IMR-90 (cell line): ENCODE results near the gene RGSL1. TPM values are rescaled to one million over a fixed set of nuclear protein-coding genes. Genes with fewer than 3 reads are reported as not detected.

Experiments used
- ATAC-seq: fragments of 200-7000 bp; cut with Tn5 transposase; 2 replicates; pipeline ENCODE4 v1.9.1; 2020; ENCODE audit warnings: low read depth, mild to moderate bottlenecking, moderate library complexity
- BruUV-seq: library from RNA; stranded (reverse); fragments of 400-500 nt; replicated peaks from 2 replicates; lab custom pipeline; 2021; lab: Mats Ljungman, UMichigan
- CTCF ChIA-PET: fragments of 300-600 bp; formaldehyde crosslinking; extraction: SDS; loops from one replicate; lab custom pipeline; 2021; ENCODE audit warnings: antibody characterized with exemption; lab: Yijun Ruan, JAX
- POLR2A ChIA-PET: fragments of 300-600 bp; sonication (Branson Sonifier 250); formaldehyde crosslinking; loops from one replicate; lab custom pipeline; 2022; ENCODE audit warnings: antibody characterized with exemption; ENCODE audit not compliant: unreplicated experiment; lab: Charles Lee
- DNase-seq: peaks from one replicate; pipeline ENCODE4 v3.0.0; 2013
- H2AFZ ChIP-seq: replicated peaks from 2 replicates; pipeline ENCODE3; 2013; ENCODE audit warnings: low read length, mild to moderate bottlenecking; ENCODE audit not compliant: poor library complexity
- H2AK5ac ChIP-seq: 2 replicates; pipeline ENCODE4 v1.6.1; 2013; ENCODE audit warnings: low read depth, low read length, inconsistent platforms
- H2AK9ac ChIP-seq: replicated peaks from 2 replicates; pipeline ENCODE3; 2013; ENCODE audit warnings: mild to moderate bottlenecking, low read depth, low read length, moderate library complexity; ENCODE audit not compliant: poor library complexity
- H2BK120ac ChIP-seq: 2 replicates; pipeline ENCODE4 v1.6.1; 2013; ENCODE audit warnings: low read depth, low read length, inconsistent platforms
- H2BK15ac ChIP-seq: 3 replicates; pipeline ENCODE4 v1.6.1; 2013; ENCODE audit warnings: low read depth, low read length, inconsistent platforms
- H2BK20ac ChIP-seq: 2 replicates; pipeline ENCODE4 v1.6.1; 2013; ENCODE audit warnings: low read depth, mild to moderate bottlenecking, inconsistent platforms, low read length, moderate library complexity
- H2BK5ac ChIP-seq: 2 replicates; pipeline ENCODE4 v1.6.1; 2013; ENCODE audit warnings: mild to moderate bottlenecking, low read depth, low read length, inconsistent platforms; ENCODE audit not compliant: poor library complexity, severe bottlenecking
- H3K14ac ChIP-seq: replicated peaks from 2 replicates; pipeline ENCODE4 v1.6.1; 2013; ENCODE audit warnings: low read depth, low read length, inconsistent platforms
- H3K18ac ChIP-seq: 2 replicates; pipeline ENCODE4 v1.6.1; 2013; ENCODE audit warnings: low read depth, low read length, control low read depth
- H3K23ac ChIP-seq: 2 replicates; pipeline ENCODE4 v1.6.1; 2013; ENCODE audit warnings: low read depth, low read length, inconsistent platforms
- H3K27ac ChIP-seq: 2 replicates; pipeline ENCODE4 v1.5.1; 2013; ENCODE audit warnings: mild to moderate bottlenecking, control low read depth, low read length; ENCODE audit not compliant: insufficient read depth
- H3K27me3 ChIP-seq: 2 replicates; pipeline ENCODE4 v1.6.1; 2013; ENCODE audit warnings: low read length; ENCODE audit not compliant: control insufficient read depth, insufficient read depth
- H3K36me3 ChIP-seq: 2 replicates; pipeline ENCODE4 v1.6.1; 2013; ENCODE audit warnings: low read length, mixed read lengths; ENCODE audit not compliant: control insufficient read depth, insufficient read depth
- H3K4ac ChIP-seq: 2 replicates; pipeline ENCODE4 v1.6.1; 2013; ENCODE audit warnings: low read depth, low read length, inconsistent platforms
- H3K4me1 ChIP-seq: 2 replicates; pipeline ENCODE4 v1.6.1; 2013; ENCODE audit warnings: low read length, mixed read lengths; ENCODE audit not compliant: control insufficient read depth, insufficient read depth
- H3K4me2 ChIP-seq: 2 replicates; pipeline ENCODE4 v1.6.1; 2013; ENCODE audit warnings: low read depth, mild to moderate bottlenecking, control low read depth, low read length, moderate library complexity
- H3K4me3 ChIP-seq: 2 replicates; pipeline ENCODE4 v1.5.1; 2013; ENCODE audit warnings: low read depth, mild to moderate bottlenecking, control low read depth, low read length, moderate library complexity; ENCODE audit not compliant: insufficient read depth
- H3K56ac ChIP-seq: 2 replicates; pipeline ENCODE4 v1.6.1; 2013; ENCODE audit warnings: low read length, inconsistent platforms; ENCODE audit not compliant: insufficient read depth; ENCODE audit errors: extremely low read depth
- H3K79me1 ChIP-seq, 2 experiments: 2 replicates each; pipeline ENCODE4 v1.6.1; 2013; ENCODE audit warnings: low read length in 2 of 2, inconsistent platforms in 1 of 2, low read depth in 1 of 2
- H3K9ac ChIP-seq: 2 replicates; pipeline ENCODE4 v1.6.1; 2013; ENCODE audit warnings: low read depth, low read length, control low read depth
- H3K9me1 ChIP-seq: 2 replicates; pipeline ENCODE4 v1.6.1; 2013; ENCODE audit warnings: low read length, inconsistent platforms; ENCODE audit not compliant: insufficient read depth
- H3K9me3 ChIP-seq: 2 replicates; pipeline ENCODE4 v1.6.1; 2013; ENCODE audit warnings: low read length; ENCODE audit not compliant: control insufficient read depth, insufficient read depth
- H4K20me1 ChIP-seq: 2 replicates; pipeline ENCODE4 v1.6.1; 2013; ENCODE audit warnings: low read length, inconsistent platforms; ENCODE audit not compliant: insufficient read depth
- H4K5ac ChIP-seq: 2 replicates; pipeline ENCODE4 v1.6.1; 2013; ENCODE audit warnings: mild to moderate bottlenecking, low read depth, low read length, control low read depth
- H4K8ac ChIP-seq, 2 experiments: 2 replicates each; pipeline ENCODE4 v1.6.1; 2013; ENCODE audit warnings: low read depth in 2 of 2, low read length in 2 of 2, control low read depth in 1 of 2, inconsistent platforms in 1 of 2
- H4K91ac ChIP-seq: 2 replicates; pipeline ENCODE4 v1.6.1; 2013; ENCODE audit warnings: low read depth, low read length, inconsistent platforms; ENCODE audit not compliant: insufficient read depth
- CEBPB ChIP-seq: IDR thresholded peaks from 2 replicates; pipeline ENCODE4 v1.6.1; 2012; ENCODE audit warnings: low read depth, low read length, improper control_type of control experiment
- MAZ ChIP-seq: IDR thresholded peaks from 2 replicates; pipeline ENCODE4 v1.6.1; 2012; ENCODE audit warnings: low read depth, mild to moderate bottlenecking, low read length, improper control_type of control experiment, moderate library complexity, borderline replicate concordance
- MXI1 ChIP-seq: IDR thresholded peaks from 2 replicates; pipeline ENCODE4 v1.6.1; 2012; ENCODE audit warnings: low read depth, mild to moderate bottlenecking, low read length, moderate library complexity, borderline replicate concordance
- POLR2A ChIP-seq: IDR thresholded peaks from 2 replicates; pipeline ENCODE4 v1.6.1; 2012; ENCODE audit warnings: mild to moderate bottlenecking, low read depth, low read length
- RAD21 ChIP-seq: IDR thresholded peaks from 2 replicates; pipeline ENCODE4 v1.6.1; 2012; ENCODE audit warnings: low read length, improper control_type of control experiment
- RCOR1 ChIP-seq: IDR thresholded peaks from 2 replicates; pipeline ENCODE4 v1.6.1; 2012; ENCODE audit warnings: mild to moderate bottlenecking, low read length, improper control_type of control experiment; ENCODE audit not compliant: insufficient replicate concordance
- RFX5 ChIP-seq: IDR thresholded peaks from 2 replicates; pipeline ENCODE4 v1.8.0; 2012; ENCODE audit warnings: low read depth, mild to moderate bottlenecking, low read length, moderate library complexity
- SMC3 ChIP-seq: fragments of 150-350 bp; IDR thresholded peaks from 2 replicates; pipeline ENCODE4 v1.6.1; 2016; ENCODE audit warnings: low read depth, mild to moderate bottlenecking, antibody characterized with exemption, low read length, moderate library complexity
- WGBS, 2 experiments: methylation state at CpG; one replicate each; pipeline versions ENCODE4 v1.1.5 to v1.1.7; 2013; ENCODE audit warnings: missing lambda C conversion rate in 2 of 2; ENCODE audit not compliant: insufficient read length in 1 of 2; ENCODE audit errors: extremely low coverage in 2 of 2; 5-methylcytosine and 5-hydroxymethylcytosine counted together
- dilution Hi-C: fragments of 300-500 bp; cut with HindIII; formaldehyde crosslinking; loops from one replicate; pipeline ENCODE4 v1.14.3; 2018; ENCODE audit warnings: low sequenced_read_pairs; ENCODE audit not compliant: unreplicated experiment
- in situ Hi-C: fragments of 300-500 bp; cut with MboI; formaldehyde crosslinking; loops from 3 replicates; pipeline ENCODE4 v1.14.3; 2019; ENCODE audit warnings: low sequenced_read_pairs, inconsistent platforms, mixed read lengths
- intact Hi-C: fragments of 100-400 bp; cut with micrococcal nuclease; formaldehyde crosslinking; loops from 2 replicates; pipeline ENCODE4 v1.10.0; 2022
- polyA plus RNA-seq, 3 experiments: library from polyadenylated mRNA; depleted of rRNA; stranded (reverse); fragments of >200 nt; gene quantifications; 2 replicates each; pipeline ENCODE4 v1.2.3, GENCODE V29; 2012; ENCODE audit warnings: low replicate concordance in 1 of 3
- total RNA-seq: library from RNA; depleted of rRNA; stranded (reverse); fragments of >200 nt; gene quantifications from 2 replicates; pipeline ENCODE4 v1.2.3, GENCODE V29; 2012
- TF ChIP-seq, protein P1 (sequence below): conservative IDR thresholded peaks from 2 replicates; pipeline ENCODE4 v1.5.1; 2012; ENCODE audit warnings: mild to moderate bottlenecking, low read depth, low read length, improper control_type of control experiment

Gene RGSL1
- total and polyA plus RNA-seq, 2 of the 4 experiments (the other 2 are of a cell fraction), result not detected

- Histone ChIP-seq H3K36me3 (no peaks in the 10 kb centered on the region), H3K4me3 (no peak overlapping the region), H3K56ac (no peak overlapping the region), H3K23ac (no peak overlapping the region), H2BK5ac (no peak overlapping the region), H4K20me1 (no peaks in the 10 kb centered on the region), H3K27ac (no peak overlapping the region), H2BK120ac (no peak overlapping the region), H2AK9ac (no peak overlapping the region), H3K9me3 (no peaks in the 10 kb centered on the region), H4K8ac (no peak overlapping the region), H4K5ac (no peak overlapping the region), H3K4me2 (no peak overlapping the region), H3K79me1 (no peaks in the 10 kb centered on the region), H3K9me1 (no peaks in the 10 kb centered on the region), H3K4me1 (no peaks in the 10 kb centered on the region), H3K18ac (no peak overlapping the region), H2BK15ac (no peak overlapping the region), H4K91ac (no peak overlapping the region), H3K27me3 (no peaks in the 10 kb centered on the region), H2AFZ (no peak overlapping the region), H3K4ac (no peak overlapping the region), H2BK20ac (no peak overlapping the region), H3K14ac (no peak overlapping the region), H3K9ac (no peak overlapping the region), H2AK5ac (no peak overlapping the region)
- BruUV-seq, result no TSS peak
- POLR2A ChIA-PET, result no interaction called here
- CTCF ChIA-PET, result no interaction called here
- dilution Hi-C loops (no loop called here), in situ Hi-C loops (no loop called here), intact Hi-C loops (no loop called here)
- ATAC-seq (no peak), DNase-seq (no peak)
- no CpG with 5 or more reads among the region's 2 CpGs for WGBS, 2 experiments
- TF ChIP-seq RAD21 (no peak), MAZ (no peak), MXI1 (no peak), SMC3 (no peak), POLR2A (no peak), RCOR1 (no peak), CEBPB (no peak), RFX5 (no peak)
- TF ChIP-seq, protein P1, sequence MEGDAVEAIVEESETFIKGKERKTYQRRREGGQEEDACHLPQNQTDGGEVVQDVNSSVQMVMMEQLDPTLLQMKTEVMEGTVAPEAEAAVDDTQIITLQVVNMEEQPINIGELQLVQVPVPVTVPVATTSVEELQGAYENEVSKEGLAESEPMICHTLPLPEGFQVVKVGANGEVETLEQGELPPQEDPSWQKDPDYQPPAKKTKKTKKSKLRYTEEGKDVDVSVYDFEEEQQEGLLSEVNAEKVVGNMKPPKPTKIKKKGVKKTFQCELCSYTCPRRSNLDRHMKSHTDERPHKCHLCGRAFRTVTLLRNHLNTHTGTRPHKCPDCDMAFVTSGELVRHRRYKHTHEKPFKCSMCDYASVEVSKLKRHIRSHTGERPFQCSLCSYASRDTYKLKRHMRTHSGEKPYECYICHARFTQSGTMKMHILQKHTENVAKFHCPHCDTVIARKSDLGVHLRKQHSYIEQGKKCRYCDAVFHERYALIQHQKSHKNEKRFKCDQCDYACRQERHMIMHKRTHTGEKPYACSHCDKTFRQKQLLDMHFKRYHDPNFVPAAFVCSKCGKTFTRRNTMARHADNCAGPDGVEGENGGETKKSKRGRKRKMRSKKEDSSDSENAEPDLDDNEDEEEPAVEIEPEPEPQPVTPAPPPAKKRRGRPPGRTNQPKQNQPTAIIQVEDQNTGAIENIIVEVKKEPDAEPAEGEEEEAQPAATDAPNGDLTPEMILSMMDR, result no peak
Measured at GRCh38 chr1:182533896-182534295, 84.0 kb downstream of the RGSL1 start.
